PC-9 (cell line): ENCODE data around the gene ANKRD11.

ENCODE experiments used
- CTCF ChIP-seq: fragments of 200-600 bp; sonication (generic); conservative IDR thresholded peaks from 2 replicates; pipeline ENCODE4 v1.6.1; 2017; ENCODE audit warnings: mixed run types, antibody characterized with exemption, mild to moderate bottlenecking, moderate library complexity
- EZH2 ChIP-seq: fragments of 200-600 bp; sonication (generic); IDR thresholded peaks from 2 replicates; pipeline ENCODE4 v1.8.0; 2017; ENCODE audit warnings: antibody characterized with exemption, low read depth

GRCh38 chr16:89268987-89269735 is 221.2 kb downstream of the ANKRD11 start:
- TF ChIP-seq CTCF = no peak
- TF ChIP-seq EZH2 = no peak
